ENCODE results near the gene LAMB1. TPM values are rescaled to one million over a fixed set of nuclear protein-coding genes. Genes with fewer than 3 reads are reported as not detected.

Gene LAMB1
- polyA plus RNA-seq, 1 donor from 2014 or later = 7.6 TPM

- Histone ChIP-seq H3K4me3 (ENCODE audit: low read length) (no peak overlapping the region), H3K9me2 (ENCODE audit: insufficient read depth, low read length) (no peaks in the 10 kb centered on the region), H3K9ac (ENCODE audit: low read length) (no peak overlapping the region), H3K27me3 (ENCODE audit: insufficient read depth, low read depth, low read length) (no peaks in the 10 kb centered on the region), H3K79me2 (replicated peaks; ENCODE audit: insufficient read depth, low read length) (no peaks in the 10 kb centered on the region), H3K9me3 (ENCODE audit: low read length) (no peaks in the 10 kb centered on the region), H3K27ac (ENCODE audit: low read length) (no peak overlapping the region), H4K20me1 (ENCODE audit: insufficient read depth) (no peaks in the 10 kb centered on the region), H3K36me3 (ENCODE audit: insufficient read depth, low read length) (no peaks in the 10 kb centered on the region), H2AFZ (ENCODE audit: low read depth, low read length) (no peak overlapping the region), H3F3A (ENCODE audit: insufficient read depth, low read length, poor library complexity, severe bottlenecking) (no peaks in the 10 kb centered on the region), H3K4me2 (ENCODE audit: low read length) (no peak overlapping the region)
- no peak for TF ChIP-seq EZH2 (IDR thresholded peaks at IDR 0.05; ENCODE audit: borderline replicate concordance, insufficient read depth, low read length, poor library complexity, severe bottlenecking)
- TF ChIP-seq CTCF (IDR thresholded peaks at IDR 0.05; ENCODE audit: poor library complexity, severe bottlenecking) = no peak
- no peak for TF ChIP-seq SMC3 (conservative IDR thresholded peaks at IDR 0.05; ENCODE audit: poor library complexity)
- no peak for TF ChIP-seq TAF1 (IDR thresholded peaks at IDR 0.05; ENCODE audit: low read depth)
- no peak for TF ChIP-seq RAD21 (conservative IDR thresholded peaks at IDR 0.05)
- no peak for TF ChIP-seq EP300 (conservative IDR thresholded peaks at IDR 0.05; ENCODE audit: poor library complexity, severe bottlenecking)
- no peak for TF ChIP-seq MXI1 (conservative IDR thresholded peaks at IDR 0.05; ENCODE audit: poor library complexity, severe bottlenecking)
- no peak for TF ChIP-seq POLR2AphosphoS5 (IDR thresholded peaks at IDR 0.05)
These were observed 8.4 kb downstream of the LAMB1 start for GRCh38 chr7:107994421-107995030.

GRCh38 chr7:107993891-107994291 lies 9.1 kb downstream of the LAMB1 start:
- Histone ChIP-seq H3K4me2 (ENCODE audit: low read length) (no peak overlapping the region), H3K36me3 (ENCODE audit: insufficient read depth, low read length) (no peaks in the 10 kb centered on the region), H3F3A (ENCODE audit: insufficient read depth, low read length, poor library complexity, severe bottlenecking) (no peaks in the 10 kb centered on the region), H3K9me2 (ENCODE audit: insufficient read depth, low read length) (no peaks in the 10 kb centered on the region), H3K9me3 (ENCODE audit: low read length) (no peaks in the 10 kb centered on the region), H3K4me3 (ENCODE audit: low read length) (no peak overlapping the region), H3K27ac (ENCODE audit: low read length) (no peak overlapping the region), H4K20me1 (ENCODE audit: insufficient read depth) (no peaks in the 10 kb centered on the region), H2AFZ (ENCODE audit: low read depth, low read length) (no peak overlapping the region), H3K79me2 (replicated peaks; ENCODE audit: insufficient read depth, low read length) (no peaks in the 10 kb centered on the region), H3K27me3 (ENCODE audit: insufficient read depth, low read depth, low read length) (no peaks in the 10 kb centered on the region), H3K9ac (ENCODE audit: low read length) (no peak overlapping the region)
- TF ChIP-seq MXI1 (conservative IDR thresholded peaks at IDR 0.05; ENCODE audit: poor library complexity, severe bottlenecking) = no peak
- TF ChIP-seq TAF1 (IDR thresholded peaks at IDR 0.05; ENCODE audit: low read depth) = no peak
- no peak for TF ChIP-seq RAD21 (conservative IDR thresholded peaks at IDR 0.05)
- TF ChIP-seq SMC3 (conservative IDR thresholded peaks at IDR 0.05; ENCODE audit: poor library complexity) = no peak
- no peak for TF ChIP-seq REST (IDR thresholded peaks at IDR 0.05; ENCODE audit: borderline replicate concordance)
- TF ChIP-seq CTCF (IDR thresholded peaks at IDR 0.05; ENCODE audit: poor library complexity, severe bottlenecking) = no peak
- no peak for TF ChIP-seq EZH2 (IDR thresholded peaks at IDR 0.05; ENCODE audit: borderline replicate concordance, insufficient read depth, low read length, poor library complexity, severe bottlenecking)
- TF ChIP-seq POLR2AphosphoS5 (IDR thresholded peaks at IDR 0.05) = no peak
- no peak for TF ChIP-seq EP300 (conservative IDR thresholded peaks at IDR 0.05; ENCODE audit: poor library complexity, severe bottlenecking)

Measured in neural cell (in vitro differentiated cells).